GM06990 (cell line): Measurements from ENCODE around the gene STK32B.

Experiments
- DNase-seq: peaks from one replicate; pipeline ENCODE4 v3.0.0-alpha.2; 2011; ENCODE audit not compliant: insufficient read length; ENCODE audit errors: extremely low read depth
- H3K27me3 ChIP-seq: replicated peaks from 2 replicates; pipeline ENCODE4 v1.6.0; 2011; ENCODE audit warnings: low read length; ENCODE audit not compliant: control insufficient read depth, insufficient read depth
- H3K36me3 ChIP-seq: 2 replicates; pipeline ENCODE4 v1.5.1; 2011; ENCODE audit warnings: low read length; ENCODE audit not compliant: control insufficient read depth, insufficient read depth
- H3K4me3 ChIP-seq: replicated peaks from 2 replicates; pipeline ENCODE4 v1.5.1; 2011; ENCODE audit warnings: low read depth, mild to moderate bottlenecking, control low read depth, low read length
- TF ChIP-seq, protein P1 (sequence below): IDR thresholded peaks from 2 replicates; pipeline ENCODE4 v1.5.1; 2011; ENCODE audit warnings: low read length, control low read depth, mild to moderate bottlenecking, inconsistent platforms; ENCODE audit not compliant: insufficient read depth, poor library complexity, severe bottlenecking

Gene STK32B

DNA sequence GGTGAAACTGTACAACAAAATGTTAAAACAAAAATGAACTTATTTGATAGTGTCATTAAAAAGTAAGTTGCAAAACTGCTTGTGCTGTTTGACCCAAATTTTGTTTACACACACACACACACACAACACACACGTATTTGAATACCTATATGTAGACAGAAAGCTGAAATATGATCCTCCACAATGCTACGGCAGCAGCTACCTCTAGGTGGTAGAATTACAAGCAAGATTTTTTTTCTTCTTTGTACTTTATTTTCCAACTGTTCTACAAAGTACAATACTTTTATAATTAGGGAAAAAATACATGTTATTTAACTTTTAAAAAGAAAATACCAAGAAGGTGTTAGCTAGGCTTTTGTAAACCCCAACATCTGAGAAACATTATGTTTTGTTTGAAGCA, 33.2 kb upstream of the STK32B start:
- Histone ChIP-seq H3K36me3 (no peaks in the 10 kb centered on the region), H3K4me3 (no peak overlapping the region), H3K27me3 (no peaks in the 10 kb centered on the region; the same call in 1 of the 2 replicates)
- TF ChIP-seq, protein P1, sequence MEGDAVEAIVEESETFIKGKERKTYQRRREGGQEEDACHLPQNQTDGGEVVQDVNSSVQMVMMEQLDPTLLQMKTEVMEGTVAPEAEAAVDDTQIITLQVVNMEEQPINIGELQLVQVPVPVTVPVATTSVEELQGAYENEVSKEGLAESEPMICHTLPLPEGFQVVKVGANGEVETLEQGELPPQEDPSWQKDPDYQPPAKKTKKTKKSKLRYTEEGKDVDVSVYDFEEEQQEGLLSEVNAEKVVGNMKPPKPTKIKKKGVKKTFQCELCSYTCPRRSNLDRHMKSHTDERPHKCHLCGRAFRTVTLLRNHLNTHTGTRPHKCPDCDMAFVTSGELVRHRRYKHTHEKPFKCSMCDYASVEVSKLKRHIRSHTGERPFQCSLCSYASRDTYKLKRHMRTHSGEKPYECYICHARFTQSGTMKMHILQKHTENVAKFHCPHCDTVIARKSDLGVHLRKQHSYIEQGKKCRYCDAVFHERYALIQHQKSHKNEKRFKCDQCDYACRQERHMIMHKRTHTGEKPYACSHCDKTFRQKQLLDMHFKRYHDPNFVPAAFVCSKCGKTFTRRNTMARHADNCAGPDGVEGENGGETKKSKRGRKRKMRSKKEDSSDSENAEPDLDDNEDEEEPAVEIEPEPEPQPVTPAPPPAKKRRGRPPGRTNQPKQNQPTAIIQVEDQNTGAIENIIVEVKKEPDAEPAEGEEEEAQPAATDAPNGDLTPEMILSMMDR: no peak
- no peak for DNase-seq

- TF ChIP-seq, protein P1: no peak
- H3K27me3 ChIP-seq: no peaks in the 10 kb centered on the region; the same call in 1 of the 2 replicates
- H3K4me3 ChIP-seq: no peak overlapping the region
- no peak for DNase-seq
- H3K36me3 ChIP-seq: no peaks in the 10 kb centered on the region
Observed at GRCh38 chr4:5018603-5019002, 32.7 kb upstream of the STK32B start.

DNA sequence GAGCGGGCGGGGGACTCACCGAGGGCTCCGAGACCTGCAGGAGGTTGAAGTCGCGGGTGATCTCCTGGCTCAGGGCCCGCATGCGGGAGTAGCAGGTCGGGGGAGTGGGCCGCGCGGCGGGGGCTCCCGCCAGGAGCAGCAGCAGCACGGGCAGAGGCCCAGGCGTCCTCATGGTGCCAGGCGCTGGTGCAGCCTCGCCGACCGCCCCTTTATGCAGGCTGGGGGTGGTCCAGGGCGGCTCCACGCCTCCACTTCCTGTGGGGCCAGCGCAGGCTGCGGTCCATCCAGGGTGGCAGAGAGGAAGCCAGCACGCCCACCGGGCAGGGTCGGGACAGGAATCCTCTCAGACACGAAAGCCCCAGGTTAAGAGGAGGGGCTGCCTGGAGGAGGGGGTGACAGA, 32.0 kb upstream of the STK32B start, which contains the start of gene CYTL1:
Gene CYTL1 (minus strand): TSS at position 185 of the 400 bp plus-strand sequence. CDS start 13 bp downstream, at position 172.
- TF ChIP-seq, protein P1: no peak
- no peak for DNase-seq
- Histone ChIP-seq H3K4me3 (no peak within 1 kb of the TSS), H3K36me3 (no peaks in the 10 kb centered on the region), H3K27me3 (no peaks in the 10 kb centered on the region; the same call in 1 of the 2 replicates)

GRCh38 chr4:5019796-5020195, 31.5 kb upstream of the STK32B start:
- H3K4me3 ChIP-seq: no peak overlapping the region
- TF ChIP-seq, protein P1: no peak
- no peaks in the 10 kb centered on the region; the same call in 1 of the 2 replicates for H3K27me3 ChIP-seq
- H3K36me3 ChIP-seq: no peaks in the 10 kb centered on the region
- no peak for DNase-seq

- DNase-seq: no peak
- no peaks in the 10 kb centered on the region; the same call in 1 of the 2 replicates for H3K27me3 ChIP-seq
- H3K36me3 ChIP-seq: no peaks in the 10 kb centered on the region
- no peak overlapping the region for H3K4me3 ChIP-seq
- TF ChIP-seq, protein P1: no peak
Observed at GRCh38 chr4:5020341-5020740, 30.9 kb upstream of the STK32B start.

- Histone ChIP-seq H3K27me3 (no peaks in the 10 kb centered on the region; the same call in 1 of the 2 replicates), H3K36me3 (no peaks in the 10 kb centered on the region), H3K4me3 (no peak overlapping the region)
- TF ChIP-seq, protein P1: no peak
- no peak for DNase-seq
Observed at GRCh38 chr4:5021546-5021945, 29.7 kb upstream of the STK32B start.
